Measurements from ENCODE around the gene ZNF770.
"Not testable (repeated sequence)": the region's sequence is repeated elsewhere in the genome, so short reads cannot be mapped to it uniquely, and the experiment has no call there.

ZNF770 gene

DNA sequence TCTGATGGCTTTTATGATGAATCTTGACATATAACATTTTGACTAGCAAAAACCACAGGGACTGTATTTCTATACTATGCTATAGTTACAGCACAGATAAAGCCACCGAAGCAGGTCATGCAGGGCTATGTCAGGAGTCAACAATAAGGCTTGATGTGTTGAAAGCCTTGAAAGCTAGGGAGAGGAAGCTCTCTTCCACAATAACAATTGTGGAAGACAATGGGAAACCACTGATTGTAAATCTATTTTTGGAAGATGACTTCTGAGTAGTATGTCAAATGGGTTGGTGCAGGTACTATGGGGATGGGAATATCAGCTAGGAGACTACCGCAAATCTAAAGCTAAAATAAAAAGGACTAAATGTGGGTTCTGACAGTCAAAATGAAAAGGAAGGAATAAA is 14.6 kb downstream of the ZNF770 start:
- ATAC-seq = no peak

DNA sequence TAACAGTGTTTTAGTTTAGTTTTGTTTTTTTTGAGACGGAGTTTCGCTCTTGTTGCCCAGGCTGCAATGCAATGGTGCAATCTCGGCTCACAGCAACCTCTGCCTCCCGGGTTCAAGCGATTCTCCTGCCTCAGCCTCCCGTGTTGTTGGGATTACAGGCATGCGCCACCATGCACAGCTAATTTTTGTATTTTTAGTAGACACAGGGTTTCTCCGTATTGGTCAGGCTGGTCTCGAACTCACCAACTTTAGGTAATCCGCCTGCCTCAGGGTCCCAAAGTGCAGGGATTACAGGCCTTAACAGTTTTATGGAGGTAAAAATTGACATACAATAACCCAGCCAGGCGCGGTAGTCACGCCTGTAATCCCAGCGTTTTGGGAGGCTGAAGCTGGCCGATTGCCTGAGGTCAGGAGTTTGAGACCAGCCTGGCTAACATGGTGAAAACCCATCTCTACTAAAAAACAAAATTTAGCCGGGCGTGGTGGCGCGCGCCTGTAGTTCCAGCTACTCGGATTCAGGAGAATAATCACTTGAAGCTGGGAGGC is 17.9 kb downstream of the ZNF770 start:
- not testable (repeated sequence) for ATAC-seq

DNA sequence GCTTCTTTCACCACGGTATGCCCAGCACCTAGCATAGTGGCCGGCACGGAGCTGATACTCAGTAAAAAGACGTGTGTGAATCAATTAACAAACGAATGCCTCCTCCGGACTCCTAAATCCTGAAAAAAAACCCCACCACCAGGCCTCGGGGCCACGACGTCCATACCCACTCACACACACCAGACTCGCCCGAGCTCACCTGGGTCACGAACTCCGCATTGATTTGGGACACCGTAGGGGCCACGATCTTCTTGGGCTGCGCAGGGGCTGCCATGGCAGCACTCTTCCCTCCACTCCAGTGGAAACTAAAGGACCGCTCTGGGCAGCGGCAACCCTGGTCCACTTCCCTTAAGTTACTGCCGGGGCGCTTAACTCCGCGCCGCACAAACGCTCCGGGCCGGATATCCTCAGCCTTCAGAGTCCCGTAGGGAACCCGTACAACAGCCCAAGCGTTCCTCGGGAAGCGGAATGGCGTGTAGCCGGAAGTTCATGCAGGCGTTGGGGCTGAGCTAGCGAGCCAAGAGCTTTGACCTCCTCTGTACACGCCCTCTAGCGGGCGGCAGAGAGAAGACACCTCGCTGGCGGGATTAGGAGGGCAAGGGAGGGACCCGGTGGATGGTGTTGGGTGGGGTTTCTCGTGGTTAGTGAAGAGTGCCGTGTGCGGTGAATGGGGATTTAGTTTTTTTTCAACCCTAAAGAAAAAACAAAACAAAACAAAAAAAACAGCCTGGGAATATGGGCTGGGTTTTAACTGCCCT is 18.6 kb downstream of the ZNF770 start, which contains the start of gene AQR:
Gene AQR (minus strand): TSS at position 403 of the 758 bp plus-strand sequence. CDS start 129 bp downstream, at position 274.
- ATAC-seq = peak; percentile 98

DNA sequence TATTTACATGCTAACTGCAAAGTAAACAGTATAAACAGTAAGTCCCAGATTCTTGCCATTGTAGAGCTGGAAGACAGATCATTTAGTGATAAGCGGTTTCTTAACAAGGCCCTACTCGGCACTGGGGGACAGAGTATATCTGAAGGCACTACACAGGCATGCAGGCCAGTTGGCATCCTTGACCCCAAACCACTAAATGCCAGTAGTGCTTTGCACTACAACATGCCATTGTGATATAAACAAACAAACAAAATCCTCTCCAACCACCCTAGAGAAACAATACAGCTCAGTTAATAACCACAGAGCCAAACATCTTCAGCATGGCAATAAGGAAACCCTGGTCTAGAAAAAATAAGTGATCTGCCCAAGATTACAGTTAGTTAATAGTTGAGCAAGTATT is 23.8 kb downstream of the ZNF770 start:
- no peak for ATAC-seq

DNA sequence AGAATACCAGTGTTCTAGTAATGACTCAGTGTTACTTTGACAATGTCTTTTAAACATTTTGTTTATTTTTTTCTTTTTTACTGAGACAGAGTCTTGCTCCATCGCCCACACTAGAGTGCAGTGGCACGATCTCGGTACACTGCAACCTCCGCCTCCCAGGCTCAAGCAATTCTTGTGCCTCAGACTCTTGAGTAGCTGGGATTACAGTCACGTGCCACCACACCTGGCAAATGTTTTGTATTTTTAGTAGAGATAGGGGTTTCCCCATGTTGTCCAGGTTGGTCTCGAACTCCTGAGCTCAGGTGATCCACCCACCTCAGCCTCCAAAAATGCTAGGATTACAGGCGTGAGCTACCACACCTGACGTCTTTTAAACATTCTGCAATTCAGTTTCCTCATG is 34.2 kb downstream of the ZNF770 start:
- ATAC-seq = peak in 1 of 2 donors; percentile 13

DNA sequence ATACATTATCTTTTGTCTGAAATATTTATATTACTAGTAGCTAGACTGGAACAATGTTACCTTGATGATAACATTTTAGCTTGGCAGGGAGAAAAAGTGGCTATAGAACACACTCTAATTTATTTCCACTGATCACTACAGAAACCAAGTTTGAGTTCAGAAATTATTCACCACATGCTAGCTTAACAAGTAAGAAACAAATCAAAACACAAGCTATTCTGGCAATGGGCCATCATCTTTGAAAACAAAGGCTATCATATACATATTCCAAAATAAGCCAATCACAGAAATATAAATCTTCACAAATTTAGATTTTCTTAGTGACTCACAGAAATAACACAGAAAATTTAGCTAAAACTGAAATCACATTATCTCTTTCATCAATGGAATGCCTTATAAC is 35.6 kb downstream of the ZNF770 start:
- no peak for ATAC-seq

DNA sequence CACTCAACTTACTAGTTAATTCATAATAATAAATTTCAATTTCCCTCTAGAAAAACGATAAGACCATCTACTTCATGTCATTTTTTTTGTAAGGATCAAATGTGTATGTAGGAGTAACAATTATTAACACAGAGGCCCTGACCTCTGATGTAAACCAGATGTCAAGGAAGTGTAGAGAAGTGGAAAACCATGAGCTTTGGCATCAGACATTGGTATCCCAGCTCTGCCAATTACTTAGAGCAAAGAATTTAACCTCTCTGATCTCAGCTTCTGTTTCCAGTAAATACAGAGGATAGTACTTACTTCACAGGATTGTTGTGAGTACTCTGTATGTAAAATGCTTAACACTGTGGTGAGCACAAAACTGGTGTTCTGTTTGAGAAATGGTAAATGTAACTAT is 36.1 kb downstream of the ZNF770 start:
- no peak for ATAC-seq

DNA sequence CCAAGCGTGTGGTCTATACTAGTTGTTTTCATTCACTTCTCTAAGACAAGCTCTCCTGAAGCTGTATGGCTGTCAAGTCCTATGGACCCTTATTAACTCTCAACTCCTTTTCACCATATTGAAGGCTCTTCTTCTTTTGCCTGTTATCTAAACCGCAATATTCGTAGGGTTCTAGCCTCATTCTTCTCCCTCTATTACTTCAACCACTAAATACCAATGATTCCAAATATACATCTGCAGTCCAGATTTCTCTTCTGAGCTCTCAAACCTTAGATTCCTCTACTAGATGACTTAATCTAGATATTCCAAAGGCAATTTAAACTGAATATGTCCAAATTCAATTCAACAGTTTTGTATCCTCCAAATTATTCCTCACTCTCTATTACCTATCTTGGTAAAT is 43.2 kb downstream of the ZNF770 start:
- no peak for ATAC-seq

DNA sequence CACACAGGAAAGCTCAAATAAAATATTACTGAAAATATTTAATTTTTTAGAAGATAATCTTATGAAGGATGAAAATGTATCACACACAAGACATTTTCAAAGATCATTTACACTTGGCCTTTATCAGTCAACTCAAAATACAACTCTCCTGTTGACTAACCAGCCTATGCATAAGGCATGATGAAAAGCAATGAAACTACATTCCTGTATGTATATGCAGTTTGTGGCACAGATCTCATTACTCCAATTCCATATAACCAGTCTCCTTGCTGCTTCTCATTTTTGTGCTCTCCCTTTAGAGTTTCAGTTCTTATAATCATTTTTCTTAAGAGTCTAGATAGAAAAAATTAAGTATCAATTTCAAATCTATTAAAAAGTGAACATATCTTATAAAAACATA is 44.4 kb downstream of the ZNF770 start:
- ATAC-seq = no peak

DNA sequence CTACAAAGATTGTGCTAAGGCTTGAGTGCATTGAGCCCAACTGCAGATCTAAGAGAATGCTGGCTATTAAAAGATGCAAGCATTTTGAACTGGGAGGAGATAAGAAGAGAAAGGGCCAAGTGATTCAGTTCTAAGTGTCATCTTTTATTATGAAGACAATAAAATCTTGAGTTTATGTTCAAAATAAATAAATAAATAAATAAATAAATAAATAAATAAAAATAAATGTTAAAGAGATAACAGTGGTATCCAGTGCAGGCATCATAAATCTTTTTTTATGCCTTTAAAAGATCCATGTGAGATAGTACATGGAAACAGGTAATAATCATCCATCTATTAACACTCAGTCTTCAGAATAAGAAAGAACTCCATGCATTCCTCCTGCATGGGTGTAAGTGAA is 44.8 kb downstream of the ZNF770 start:
- ATAC-seq = not testable (repeated sequence)

DNA sequence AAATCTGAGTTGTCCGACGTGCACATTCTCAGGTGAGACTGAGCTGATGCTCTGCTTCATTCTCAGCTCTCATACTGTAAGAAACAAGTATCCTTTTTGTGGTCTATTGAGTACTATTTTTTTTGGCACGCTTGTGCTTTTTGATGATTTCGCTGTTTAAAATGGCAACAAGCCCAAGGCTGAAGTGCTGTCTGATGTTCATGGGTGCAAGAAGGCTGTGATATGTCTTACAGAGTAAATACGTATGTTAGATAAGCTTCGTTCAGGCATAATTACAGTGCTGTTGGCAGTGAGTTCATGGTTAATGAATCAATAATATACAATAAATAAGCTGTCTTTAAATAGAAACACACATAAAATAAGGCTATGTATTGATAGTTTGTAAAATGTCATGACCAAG is 45.7 kb downstream of the ZNF770 start:
- no peak for ATAC-seq

DNA sequence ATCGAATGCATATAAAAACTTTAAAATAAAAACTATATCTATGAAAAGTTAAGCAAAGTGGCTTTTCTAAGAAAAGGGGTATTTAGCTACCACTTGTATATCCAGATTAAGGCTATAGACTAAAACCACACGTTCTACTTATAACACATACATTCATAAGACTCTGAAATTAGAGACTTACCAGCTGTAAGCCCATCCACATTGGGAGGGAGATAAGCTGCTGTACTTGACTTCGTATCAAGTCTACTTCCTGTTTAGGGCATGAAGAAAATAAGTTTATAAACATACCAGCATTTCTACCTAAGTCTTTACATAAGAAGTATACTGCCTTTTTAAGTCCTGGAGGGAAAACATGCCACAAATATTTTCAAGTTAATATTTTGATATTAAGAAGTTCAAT is 46.3 kb downstream of the ZNF770 start:
- ATAC-seq = no peak

DNA sequence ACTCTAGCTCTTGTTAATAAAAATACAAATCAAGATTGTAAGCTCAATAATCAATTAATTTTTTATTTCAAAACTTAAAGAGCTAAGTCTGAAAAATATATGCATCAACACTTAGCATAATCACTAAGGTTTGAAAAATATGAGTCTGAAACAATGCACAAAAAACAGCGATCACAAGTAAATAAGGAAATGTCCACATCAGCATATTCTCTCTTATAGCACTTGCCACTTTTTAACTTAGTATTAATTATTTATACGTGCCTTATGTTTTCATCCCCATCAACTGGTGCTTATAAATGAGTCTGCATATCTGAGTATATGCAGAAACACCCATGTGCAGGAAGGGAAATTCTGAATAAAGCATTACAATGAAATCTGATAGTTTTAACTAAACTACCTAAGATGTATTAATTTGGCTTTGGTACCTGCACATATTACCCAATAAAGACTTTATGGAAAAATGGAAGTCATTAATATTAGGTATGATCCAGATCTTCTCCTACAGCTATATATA is 46.8 kb downstream of the ZNF770 start:
- no peak for ATAC-seq

DNA sequence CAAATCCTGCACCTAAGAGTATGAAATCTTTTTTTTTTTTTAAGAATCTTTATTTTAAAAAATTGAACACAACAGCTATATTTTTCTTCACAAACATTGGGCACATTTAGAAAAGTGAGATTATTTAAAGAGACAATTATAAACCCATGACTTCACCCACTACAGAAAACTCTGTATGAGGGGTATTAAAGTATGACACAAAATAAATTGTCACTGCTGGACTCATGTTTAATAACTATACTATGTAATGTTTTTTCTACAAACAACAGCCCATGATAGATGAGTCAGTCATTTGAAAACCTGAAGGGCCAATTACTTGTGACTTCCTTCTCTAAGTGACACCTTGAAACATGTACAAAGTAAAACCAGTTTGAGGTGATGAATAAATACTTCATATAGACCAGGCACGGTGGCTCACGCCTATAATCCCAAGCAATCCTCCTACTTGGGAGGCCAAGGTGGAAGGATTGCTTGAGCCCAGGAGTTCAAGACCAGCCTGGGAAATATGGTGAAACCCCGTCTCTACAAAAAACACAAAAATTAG is 54.6 kb downstream of the ZNF770 start:
- ATAC-seq = no peak

DNA sequence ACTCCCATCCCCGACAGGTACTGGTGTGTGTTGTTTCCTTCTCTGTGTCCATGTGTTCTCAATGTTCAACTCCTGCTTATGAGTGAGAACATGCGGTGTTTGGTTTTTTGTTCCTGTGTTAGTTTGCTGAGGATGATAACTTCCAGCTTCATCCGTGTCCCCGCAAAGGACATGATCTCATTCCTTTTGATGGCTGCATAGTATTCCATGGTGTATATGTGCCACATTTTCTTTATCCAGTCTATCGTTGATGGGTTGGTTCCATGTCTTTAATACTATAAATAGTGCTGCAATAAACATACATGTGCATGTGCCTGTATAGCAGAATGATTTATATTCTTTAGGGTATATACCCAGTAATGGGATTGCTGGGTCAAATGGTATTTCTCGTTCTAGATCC is 59.7 kb downstream of the ZNF770 start:
- not testable (repeated sequence) for ATAC-seq

Measured in activated CD4-positive, CD25-positive, alpha-beta regulatory T cell treated with anti-CD3 and anti-CD28 coated beads, Interleukin-2, amount 50 U/mL, for 24 hours (primary cell).